ENCODE results near the gene JMJD4.

JMJD4 gene

GRCh38 chr1:227747382-227747781, 12.3 kb upstream of the JMJD4 start:
- no peak overlapping the region for H2AFZ ChIP-seq (ENCODE audit: low read depth)
- 0 out of 2 replicates have a peak, but pooled peaks cover 3% of the 10 kb centered on the region for H3K36me3 ChIP-seq (ENCODE audit: insufficient read depth)
- no peaks in the 10 kb centered on the region for H4K20me1 ChIP-seq (ENCODE audit: insufficient read depth)
- no peak overlapping the region for H3K4me3 ChIP-seq (IDR thresholded peaks at IDR 0.05; ENCODE audit: insufficient read depth, low read depth, low read length)
- H3K4me2 ChIP-seq, result no peak overlapping the region
- H3K79me2 ChIP-seq (ENCODE audit: insufficient read depth, low read depth), result peaks cover 21% of the 10 kb centered on the region; the same call in 1 of the 2 replicates
- no peak overlapping the region for H3K9ac ChIP-seq
- H3K27me3 ChIP-seq (ENCODE audit: insufficient read depth, low read depth), result no peaks in the 10 kb centered on the region
- no peak for TF ChIP-seq CTCF (conservative IDR thresholded peaks at IDR 0.05; ENCODE audit: low read depth, low read length)
- no peak overlapping the region for H3K27ac ChIP-seq
- no peaks in the 10 kb centered on the region for H3K4me1 ChIP-seq (ENCODE audit: low read depth, poor library complexity, severe bottlenecking)

GRCh38 chr1:227746676-227747075, 11.6 kb upstream of the JMJD4 start:
- TF ChIP-seq CTCF (conservative IDR thresholded peaks at IDR 0.05; ENCODE audit: low read depth, low read length), result no peak
- Histone ChIP-seq H3K9ac (no peak overlapping the region), H3K4me2 (no peak overlapping the region), H4K20me1 (ENCODE audit: insufficient read depth) (no peaks in the 10 kb centered on the region), H3K27me3 (ENCODE audit: insufficient read depth, low read depth) (no peaks in the 10 kb centered on the region), H3K79me2 (ENCODE audit: insufficient read depth, low read depth) (peaks cover 24% of the 10 kb centered on the region; the same call in 1 of the 2 replicates), H3K4me3 (IDR thresholded peaks at IDR 0.05; ENCODE audit: insufficient read depth, low read depth, low read length) (no peak overlapping the region), H2AFZ (ENCODE audit: low read depth) (no peak overlapping the region), H3K36me3 (ENCODE audit: insufficient read depth) (no peaks in the 10 kb centered on the region), H3K27ac (no peak overlapping the region), H3K4me1 (ENCODE audit: low read depth, poor library complexity, severe bottlenecking) (no peaks in the 10 kb centered on the region)

GRCh38 chr1:227745568-227746265, 10.6 kb upstream of the JMJD4 start:
- H3K79me2 ChIP-seq (ENCODE audit: insufficient read depth, low read depth), result peaks cover 28% of the 10 kb centered on the region; the same call in 1 of the 2 replicates
- no peak overlapping the region for H3K27ac ChIP-seq
- no peak overlapping the region for H3K4me3 ChIP-seq (IDR thresholded peaks at IDR 0.05; ENCODE audit: insufficient read depth, low read depth, low read length)
- no peaks in the 10 kb centered on the region for H3K27me3 ChIP-seq (ENCODE audit: insufficient read depth, low read depth)
- no peaks in the 10 kb centered on the region for H4K20me1 ChIP-seq (ENCODE audit: insufficient read depth)
- no peak for TF ChIP-seq CTCF (conservative IDR thresholded peaks at IDR 0.05; ENCODE audit: low read depth, low read length)
- H2AFZ ChIP-seq (ENCODE audit: low read depth), result no peak overlapping the region
- H3K9ac ChIP-seq, result no peak overlapping the region
- no peak overlapping the region for H3K4me2 ChIP-seq
- no peaks in the 10 kb centered on the region for H3K36me3 ChIP-seq (ENCODE audit: insufficient read depth)
- no peaks in the 10 kb centered on the region for H3K4me1 ChIP-seq (ENCODE audit: low read depth, poor library complexity, severe bottlenecking)

- Histone ChIP-seq H3K4me1 (ENCODE audit: low read depth, poor library complexity, severe bottlenecking) (no peaks in the 10 kb centered on the region), H3K27ac (no peak overlapping the region), H3K79me2 (ENCODE audit: insufficient read depth, low read depth) (peaks cover 31% of the 10 kb centered on the region; the same call in 1 of the 2 replicates), H3K27me3 (ENCODE audit: insufficient read depth, low read depth) (no peaks in the 10 kb centered on the region), H3K4me2 (no peak overlapping the region), H2AFZ (ENCODE audit: low read depth) (no peak overlapping the region), H3K36me3 (ENCODE audit: insufficient read depth) (no peaks in the 10 kb centered on the region), H4K20me1 (ENCODE audit: insufficient read depth) (no peaks in the 10 kb centered on the region), H3K4me3 (IDR thresholded peaks at IDR 0.05; ENCODE audit: insufficient read depth, low read depth, low read length) (no peak overlapping the region), H3K9ac (no peak overlapping the region)
- no peak for TF ChIP-seq CTCF (conservative IDR thresholded peaks at IDR 0.05; ENCODE audit: low read depth, low read length)
These were observed 9.6 kb upstream of the JMJD4 start for GRCh38 chr1:227744668-227745067.
